Adrenal gland (tissue), 12 donors: ENCODE measurements around the gene POFUT1. TPM values are rescaled to one million over a fixed set of nuclear protein-coding genes. Genes with fewer than 3 reads are reported as not detected.

Source experiments
- DNase-seq, 7 donors: peaks; one replicate each; pipeline ENCODE4 v3.0.0-alpha.2; 2019 to 2020
- H3K27ac ChIP-seq, 5 donors: fragments of 200-600 bp; sonication (generic) in 4 of 5; 1 replicate in 3 of 5; 2 replicates in 2 of 5; pipeline versions ENCODE4 v1.5.1 to v1.8.0; 2016 to 2020; ENCODE audit warnings: mild to moderate bottlenecking in 1 of 5
- H3K27me3 ChIP-seq: fragments of 200-600 bp; 2 replicates; pipeline ENCODE4 v1.8.0; 2021
- H3K36me3 ChIP-seq, 2 donors: fragments of 200-600 bp; replicated peaks in 1 of 2; 1 replicate in 1 of 2; 2 replicates in 1 of 2; pipeline versions ENCODE4 v1.5.1 to v1.8.0; 2018 to 2022
- H3K4me1 ChIP-seq, 2 donors: fragments of 200-600 bp; replicated peaks in 1 of 2; 1 replicate in 1 of 2; 2 replicates in 1 of 2; pipeline versions ENCODE4 v1.5.1 to v1.8.0; 2018 to 2021
- H3K4me3 ChIP-seq, 4 donors: fragments of 200-600 bp; sonication (generic) in 3 of 4; one replicate each; pipeline ENCODE4 v1.5.1; 2016 to 2018
- H3K9me3 ChIP-seq, 3 donors: fragments of 200-600 bp; sonication (generic) in 1 of 3; replicated peaks in 1 of 3; 1 replicate in 2 of 3; 2 replicates in 1 of 3; pipeline versions ENCODE4 v1.5.1 to v1.8.0; 2016 to 2021
- POLR2A ChIP-seq, 2 donors: fragments of 450-650 bp; IDR thresholded peaks; one replicate each; pipeline ENCODE4 v1.6.1; 2017; ENCODE audit warnings: antibody characterized with exemption in 2 of 2, mild to moderate bottlenecking in 2 of 2, moderate library complexity in 1 of 2
- WGBS, 4 donors: extraction: QIAGEN DNeasy Blood & Tissue Kit in 2 of 4; methylation state at CpG; one replicate each; pipeline versions ENCODE4 v1.1.5 to v1.1.7; 2013 to 2017; 5-methylcytosine and 5-hydroxymethylcytosine counted together
- intact Hi-C, 2 donors: fragments of 100-400 bp; cut with DNase I; formaldehyde crosslinking; loops; one replicate each; pipeline versions ENCODE4 v1.14.1 to v1.15.0; 2022 to 2023
- polyA plus RNA-seq, 3 donors: library from polyadenylated mRNA; stranded (reverse); fragments of 200-250 nt in 2 of 3; fragments of 350-450 nt in 1 of 3; fragmentation: Illumina TruSeq in 1 of 3; extraction: RNeasy Lipid Tissue Mini Kit (QIAGEN cat#74804) in 1 of 3; gene quantifications; one replicate each; pipeline ENCODE4 v1.2.3, GENCODE V29; 2013 to 2014
- total RNA-seq, 9 donors: library from RNA; depleted of rRNA in 4 of 9; stranded (reverse); fragments of >200 nt in 4 of 9; fragments of 120-200 nt in 1 of 9; fragmentation: NEBNext Ultra II Directional in 1 of 9; extraction: Animal tissue kit (Norgen Biotek cat#: 25700) in 1 of 9; gene quantifications; one replicate each; pipeline versions ENCODE4 v1.1.0 to v1.2.4, GENCODE V29; 2013 to 2023
- TF ChIP-seq, protein P1 (sequence below), 6 experiments: fragments of 450-650 bp in 4 of 6; fragments of 200-600 bp in 2 of 6; sonication (generic) in 1 of 6; IDR thresholded peaks; 1 replicate in 5 of 6; 2 replicates in 1 of 6; pipeline versions ENCODE4 v1.5.1 to v1.8.0; 2016 to 2021; ENCODE audit warnings: antibody characterized with exemption in 6 of 6, mild to moderate bottlenecking in 2 of 6, moderate library complexity in 1 of 6
- donor health status: healthy with polysubstance abuse.
- donor health status: Bipolar disorder and iron deficiency.
- donor health status: DM: yes; HTN: yes; CAD: no.
- donor health status: DM: no; HTN: no; CAD: no.
- donor health status: DM: no; HTN: no; CAD: no.
- donor health status: DM: yes; HTN: yes; CAD: no.

POFUT1 gene
- total and polyA plus RNA-seq, 12 donors, result 8.5 to 45.5 (median 27.7) TPM

DNA sequence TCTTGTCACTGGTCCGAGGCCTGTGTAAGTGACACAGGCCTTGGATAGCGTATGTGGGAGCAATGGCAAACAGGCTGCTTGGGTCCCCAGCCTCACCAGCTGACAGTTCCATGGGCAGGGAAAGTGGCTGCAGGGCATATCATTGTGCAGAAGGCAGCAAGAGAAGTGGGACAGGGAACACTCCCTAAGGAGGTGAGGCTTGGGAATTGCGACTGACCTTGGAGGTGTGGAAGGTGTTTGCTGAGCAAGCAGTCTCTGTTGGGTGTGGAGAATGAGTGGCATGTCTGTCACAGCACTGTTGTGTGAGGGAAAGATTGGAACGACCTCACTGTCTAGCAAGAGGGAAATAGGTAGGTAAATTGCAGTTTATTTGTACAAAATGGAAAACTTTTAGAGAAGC is 16.8 kb downstream of the POFUT1 start:
- no peak for TF ChIP-seq POLR2A (IDR thresholded peaks at IDR 0.05)
- TF ChIP-seq, protein P1, sequence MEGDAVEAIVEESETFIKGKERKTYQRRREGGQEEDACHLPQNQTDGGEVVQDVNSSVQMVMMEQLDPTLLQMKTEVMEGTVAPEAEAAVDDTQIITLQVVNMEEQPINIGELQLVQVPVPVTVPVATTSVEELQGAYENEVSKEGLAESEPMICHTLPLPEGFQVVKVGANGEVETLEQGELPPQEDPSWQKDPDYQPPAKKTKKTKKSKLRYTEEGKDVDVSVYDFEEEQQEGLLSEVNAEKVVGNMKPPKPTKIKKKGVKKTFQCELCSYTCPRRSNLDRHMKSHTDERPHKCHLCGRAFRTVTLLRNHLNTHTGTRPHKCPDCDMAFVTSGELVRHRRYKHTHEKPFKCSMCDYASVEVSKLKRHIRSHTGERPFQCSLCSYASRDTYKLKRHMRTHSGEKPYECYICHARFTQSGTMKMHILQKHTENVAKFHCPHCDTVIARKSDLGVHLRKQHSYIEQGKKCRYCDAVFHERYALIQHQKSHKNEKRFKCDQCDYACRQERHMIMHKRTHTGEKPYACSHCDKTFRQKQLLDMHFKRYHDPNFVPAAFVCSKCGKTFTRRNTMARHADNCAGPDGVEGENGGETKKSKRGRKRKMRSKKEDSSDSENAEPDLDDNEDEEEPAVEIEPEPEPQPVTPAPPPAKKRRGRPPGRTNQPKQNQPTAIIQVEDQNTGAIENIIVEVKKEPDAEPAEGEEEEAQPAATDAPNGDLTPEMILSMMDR (IDR thresholded peaks at IDR 0.05), result no peak
- Histone ChIP-seq H3K9me3 (no peaks in the 10 kb centered on the region), H3K27me3 (no peaks in the 10 kb centered on the region), H3K4me1 (no peaks in the 10 kb centered on the region), H3K36me3 (peaks cover 0 to 32% of the 10 kb centered on the region in 2 donors), H3K4me3 (no peak overlapping the region), H3K27ac (no peak overlapping the region)
- no peak for DNase-seq
- intact Hi-C loops, result no loop called here
- 85 to 97% (median 92%) methylated on average over 4 of the region's 4 CpGs for WGBS, 4 donors

GRCh38 chr20:32226391-32226790 is 18.7 kb downstream of the POFUT1 start:
- Histone ChIP-seq H3K4me3 (no peak overlapping the region), H3K36me3 (peaks cover 0 to 43% of the 10 kb centered on the region in 2 donors), H3K27me3 (no peaks in the 10 kb centered on the region), H3K4me1 (no peaks in the 10 kb centered on the region), H3K9me3 (no peaks in the 10 kb centered on the region), H3K27ac (no peak overlapping the region)
- DNase-seq, result no peak
- TF ChIP-seq POLR2A (IDR thresholded peaks at IDR 0.05), result no peak
- TF ChIP-seq, protein P1 (IDR thresholded peaks at IDR 0.05), result no peak
- intact Hi-C loops, result no loop called here
- whole genome bisulfite sequencing, 4 donors, result 86 to 100% (median 88%) methylated on average over 1 of the region's 1 CpG

- TF ChIP-seq, protein P1 (IDR thresholded peaks at IDR 0.05), result no peak
- no peak for TF ChIP-seq POLR2A (IDR thresholded peaks at IDR 0.05)
- Histone ChIP-seq H3K27me3 (no peaks in the 10 kb centered on the region), H3K4me3 (no peak overlapping the region), H3K4me1 (no peaks in the 10 kb centered on the region), H3K9me3 (no peaks in the 10 kb centered on the region), H3K27ac (no peak overlapping the region), H3K36me3 (peaks cover 0 to 47% of the 10 kb centered on the region in 2 donors)
- WGBS, 4 donors, result 92 to 95% (median 94%) methylated on average over 7 of the region's 7 CpGs
- no peak for DNase-seq
- intact Hi-C loops, result no loop called here
These were observed 19.6 kb downstream of the POFUT1 start for GRCh38 chr20:32227306-32227705.

- DNase-seq, result peak in 1 of 7 donors; percentile 5
- no peaks in the 10 kb centered on the region for H3K9me3 ChIP-seq
- TF ChIP-seq POLR2A (IDR thresholded peaks at IDR 0.05), result no peak
- TF ChIP-seq, protein P1 (IDR thresholded peaks at IDR 0.05), result no peak
- H3K4me1 ChIP-seq, result no peaks in the 10 kb centered on the region
- 70 to 88% (median 74%) methylated on average over 22 of the region's 22 CpGs for WGBS, 4 donors
- no peak overlapping the region for H3K4me3 ChIP-seq
- intact Hi-C loops, result no loop called here
- no peaks in the 10 kb centered on the region for H3K27me3 ChIP-seq
- peaks cover 0 to 46% of the 10 kb centered on the region in 2 donors for H3K36me3 ChIP-seq
- H3K27ac ChIP-seq, result no peak overlapping the region
These were observed 20.3 kb downstream of the POFUT1 start for GRCh38 chr20:32227744-32228688.
